Embryonic facial prominence (tissue), 1 donor: ENCODE results near the gene MRPL10.

Source experiments
- DNase-seq: peaks from one replicate; pipeline ENCODE4 v3.0.0-alpha.2; 2016; ENCODE audit errors: extremely low spot score

Gene MRPL10

DNA sequence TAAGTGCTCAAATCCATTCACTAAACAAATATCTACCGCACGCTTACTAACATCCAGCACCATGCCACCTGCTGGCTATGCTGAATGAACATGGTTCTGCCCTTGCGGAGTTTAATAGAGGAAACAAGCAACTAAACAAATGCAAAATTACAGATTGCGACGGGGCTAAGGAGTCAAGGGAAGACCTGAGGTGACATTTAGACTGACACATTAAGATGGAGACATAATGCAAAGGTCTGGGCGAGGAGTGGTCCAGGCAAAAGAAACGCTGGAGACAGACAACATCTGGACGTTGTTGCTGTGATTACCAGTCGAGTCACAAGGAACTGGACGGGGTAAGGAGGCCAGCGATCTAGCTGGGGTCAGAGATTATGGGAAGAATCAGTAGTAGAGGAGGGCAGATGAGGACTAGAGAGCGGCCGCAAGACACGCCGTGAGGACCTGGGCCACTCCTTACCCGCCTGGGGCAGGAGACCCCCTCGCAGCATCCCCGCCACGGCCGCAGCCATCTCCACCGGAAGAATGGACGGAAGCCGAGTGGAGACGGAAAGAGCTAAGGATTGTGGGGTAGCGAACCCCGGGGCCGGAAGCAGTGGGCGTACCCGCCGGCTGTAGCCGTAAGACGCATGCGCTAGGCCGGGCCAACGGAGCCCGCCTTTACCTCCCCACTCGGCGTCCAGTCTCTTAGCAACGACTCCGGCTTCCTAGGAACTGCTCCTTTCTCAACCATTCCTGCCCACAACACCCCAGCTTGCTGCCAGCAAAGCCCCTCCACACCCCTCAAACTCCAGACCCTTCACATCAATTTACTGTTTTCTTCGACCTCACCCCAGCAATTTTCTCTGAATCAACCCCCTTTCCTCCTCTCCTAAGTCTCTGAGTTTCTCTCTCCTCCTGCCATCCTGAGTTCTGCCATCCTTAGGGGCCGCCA lies at the start of gene MRPL10, which contains the start of gene LRRC46:
MRPL10 (minus strand) TSS at position 539 of the 931 bp plus-strand sequence; CDS start at position 509, 30 bp downstream.
LRRC46 (plus strand) TSS at position 668 of the 931 bp plus-strand sequence. CDS start 320 bp downstream, outside the sequence.
- DNase-seq: peak; percentile 92

DNA sequence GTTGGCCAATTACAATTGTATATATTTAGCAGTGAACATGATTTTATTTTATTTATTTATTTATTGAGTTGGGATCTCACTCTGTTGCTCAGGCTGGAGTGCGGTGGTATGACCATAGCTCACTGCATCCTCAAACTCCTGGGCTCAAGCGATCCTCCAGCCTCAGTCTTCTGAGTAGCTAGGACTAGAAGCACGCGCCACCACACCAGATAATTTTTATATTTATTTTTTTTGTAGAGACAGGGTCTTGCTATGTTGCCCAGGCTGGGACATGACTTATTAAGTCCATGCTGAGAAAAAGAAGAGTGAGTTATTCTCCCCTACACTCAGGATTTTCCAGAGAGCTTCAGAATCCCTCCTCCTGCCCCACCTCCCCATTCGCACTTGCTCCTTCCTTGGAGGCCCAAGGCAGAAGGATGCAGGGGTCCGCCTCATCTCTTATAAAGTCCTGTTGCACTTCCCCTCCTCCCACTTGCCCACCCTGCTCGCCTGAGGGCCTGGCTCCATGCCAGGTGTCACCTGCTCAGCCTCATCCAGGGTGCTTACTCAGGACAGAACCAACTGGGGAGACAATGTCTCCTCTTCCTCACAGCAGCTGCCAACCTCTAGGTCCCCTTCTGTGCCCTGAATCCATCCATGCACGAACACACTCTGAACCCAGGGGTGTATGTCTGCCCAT lies 48.6 kb upstream of the MRPL10 start:
- DNase-seq: no peak

DNA sequence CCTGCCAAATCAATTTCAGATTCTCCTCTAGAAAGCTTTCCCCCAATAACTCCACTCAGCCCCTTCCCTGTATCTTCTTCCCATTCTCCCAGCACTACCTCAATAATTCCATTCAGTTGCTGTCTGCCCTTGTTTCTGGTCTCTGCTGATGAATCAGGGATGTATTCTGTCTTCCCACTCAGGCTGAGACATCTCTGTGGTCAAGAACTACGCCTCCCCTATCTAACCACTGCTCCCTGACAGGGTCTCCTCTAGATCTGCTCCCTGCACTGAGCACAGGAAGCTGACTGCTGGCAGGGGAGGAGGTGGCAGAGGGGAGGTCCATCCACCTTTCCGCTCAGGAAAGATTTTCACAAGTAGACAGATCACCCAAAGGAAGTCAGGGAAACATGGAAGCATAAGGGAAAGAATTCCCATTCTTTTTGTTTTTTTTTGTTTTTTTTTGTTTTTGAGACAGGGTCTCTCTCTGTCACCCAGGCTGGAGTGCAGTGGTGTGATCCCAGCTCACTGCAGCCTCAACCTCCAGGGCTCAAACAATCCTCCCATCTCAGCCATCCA lies 47.8 kb upstream of the MRPL10 start:
- no peak for DNase-seq

DNA sequence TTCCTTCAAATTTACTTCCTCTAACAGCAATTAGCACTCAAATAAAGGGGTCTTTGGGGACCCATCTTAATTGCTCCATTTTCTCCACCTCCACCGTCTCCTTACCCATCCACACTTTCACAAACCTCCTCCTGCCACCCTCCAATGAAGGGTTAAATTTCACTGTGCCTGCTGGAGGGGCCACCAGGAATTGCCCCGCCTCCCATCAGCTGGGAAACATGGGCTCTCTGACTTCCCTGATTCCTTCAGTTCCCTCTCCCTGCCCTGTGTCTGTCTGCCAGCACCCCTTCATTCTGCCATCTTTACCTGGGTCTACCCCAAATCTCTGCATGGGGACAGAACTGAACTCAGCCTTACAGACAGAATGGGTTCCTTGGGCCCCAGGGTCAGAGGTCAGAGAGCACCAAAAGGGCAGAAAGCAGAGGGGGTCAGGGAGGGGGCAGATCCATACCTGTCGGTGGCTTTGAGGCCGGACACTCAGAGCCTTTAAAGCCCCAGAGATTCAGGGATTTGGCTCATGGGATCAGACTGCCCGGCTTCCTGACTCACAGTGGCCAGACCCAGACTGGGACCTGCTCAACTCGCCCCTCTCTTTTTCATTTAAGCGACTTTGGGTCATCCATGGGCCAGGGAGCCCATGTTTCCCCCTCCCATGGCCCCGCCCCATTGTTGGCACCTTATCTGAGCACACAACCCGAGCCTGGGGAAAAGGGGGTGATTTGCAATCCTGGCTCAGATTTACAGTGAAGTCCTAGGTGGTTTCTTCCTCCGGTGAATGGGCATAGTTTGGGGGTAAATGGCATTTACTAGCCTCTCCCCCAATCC lies 47.1 kb upstream of the MRPL10 start:
- no peak for DNase-seq

DNA sequence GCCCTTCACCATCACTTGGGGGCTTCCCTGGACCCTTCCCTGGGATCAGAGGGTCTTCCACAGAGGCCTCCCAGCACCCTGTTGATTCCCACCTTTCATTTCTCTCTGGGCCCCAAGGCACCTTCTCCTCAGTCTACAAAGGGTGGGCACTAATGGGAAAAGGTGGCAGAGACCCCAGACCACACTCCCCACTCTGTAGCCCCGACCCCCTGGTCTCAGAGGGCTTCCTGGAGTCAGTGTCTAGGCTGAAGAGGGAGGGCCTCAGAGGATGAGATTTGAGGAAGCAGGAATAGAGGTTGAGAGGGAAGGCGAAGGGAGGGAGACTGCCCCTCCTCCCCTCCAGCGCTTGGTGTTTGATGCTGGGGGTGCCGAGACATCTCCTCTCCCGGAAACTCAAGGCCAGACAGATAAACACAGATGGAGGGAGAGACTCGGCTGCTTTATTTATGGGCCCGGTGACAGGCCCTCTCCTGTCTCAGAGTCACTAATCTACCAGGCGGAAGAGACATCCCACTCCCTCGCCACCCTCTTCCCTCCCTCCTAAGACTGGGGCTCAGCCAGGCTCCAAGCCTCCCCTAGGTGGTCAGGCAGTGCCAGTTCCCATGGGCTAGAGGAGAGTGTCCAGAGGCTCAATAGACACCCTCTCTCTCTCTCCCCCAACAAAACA lies 46.2 kb upstream of the MRPL10 start:
- DNase-seq: no peak

DNA sequence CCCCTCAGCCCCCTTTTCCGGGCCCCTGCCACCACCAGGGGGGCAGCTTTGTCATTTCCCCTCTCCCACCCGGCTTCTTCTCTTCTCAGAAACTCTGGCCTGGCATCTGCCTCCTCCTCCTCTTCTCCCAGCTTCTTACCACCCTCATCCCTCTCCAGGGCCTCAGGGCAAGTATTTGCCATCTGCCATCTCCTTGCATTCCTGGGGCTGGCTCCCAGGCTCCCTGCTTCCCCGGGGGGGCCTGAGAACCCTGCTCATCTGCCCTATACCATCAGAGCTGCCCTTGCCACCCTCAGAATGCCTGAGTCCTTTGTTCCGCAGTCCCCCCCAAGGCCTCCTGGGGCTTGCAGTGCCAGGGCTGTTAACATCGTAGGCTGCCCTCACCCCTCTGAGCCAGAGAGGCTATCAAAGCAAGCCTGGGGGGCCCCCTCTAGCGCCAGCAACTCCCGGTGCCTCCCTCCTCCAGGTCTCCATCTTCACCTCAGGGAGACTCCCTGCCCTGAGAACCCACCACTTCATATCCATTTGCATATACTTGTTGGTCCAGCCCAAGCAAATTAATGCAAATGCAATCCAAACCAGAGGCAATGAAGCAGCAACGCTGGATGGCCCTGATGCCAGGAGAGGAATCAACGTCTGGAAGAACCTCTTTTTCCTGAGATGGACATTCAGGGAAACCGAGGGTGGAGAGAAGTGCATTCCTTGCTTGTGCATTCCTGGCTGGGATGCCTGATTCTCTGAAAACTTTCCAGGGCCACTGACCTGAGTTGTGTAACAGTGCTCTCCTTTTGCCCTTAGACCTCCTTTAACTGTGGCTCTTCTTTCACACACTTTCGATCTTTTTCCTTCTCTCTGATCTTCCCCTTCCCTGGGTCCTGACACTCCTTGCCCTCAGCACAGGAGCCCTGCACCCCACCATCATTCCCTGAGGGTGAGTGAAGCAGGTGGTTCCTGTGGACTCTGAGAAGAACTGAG lies 44.0 kb upstream of the MRPL10 start:
- no peak for DNase-seq

DNA sequence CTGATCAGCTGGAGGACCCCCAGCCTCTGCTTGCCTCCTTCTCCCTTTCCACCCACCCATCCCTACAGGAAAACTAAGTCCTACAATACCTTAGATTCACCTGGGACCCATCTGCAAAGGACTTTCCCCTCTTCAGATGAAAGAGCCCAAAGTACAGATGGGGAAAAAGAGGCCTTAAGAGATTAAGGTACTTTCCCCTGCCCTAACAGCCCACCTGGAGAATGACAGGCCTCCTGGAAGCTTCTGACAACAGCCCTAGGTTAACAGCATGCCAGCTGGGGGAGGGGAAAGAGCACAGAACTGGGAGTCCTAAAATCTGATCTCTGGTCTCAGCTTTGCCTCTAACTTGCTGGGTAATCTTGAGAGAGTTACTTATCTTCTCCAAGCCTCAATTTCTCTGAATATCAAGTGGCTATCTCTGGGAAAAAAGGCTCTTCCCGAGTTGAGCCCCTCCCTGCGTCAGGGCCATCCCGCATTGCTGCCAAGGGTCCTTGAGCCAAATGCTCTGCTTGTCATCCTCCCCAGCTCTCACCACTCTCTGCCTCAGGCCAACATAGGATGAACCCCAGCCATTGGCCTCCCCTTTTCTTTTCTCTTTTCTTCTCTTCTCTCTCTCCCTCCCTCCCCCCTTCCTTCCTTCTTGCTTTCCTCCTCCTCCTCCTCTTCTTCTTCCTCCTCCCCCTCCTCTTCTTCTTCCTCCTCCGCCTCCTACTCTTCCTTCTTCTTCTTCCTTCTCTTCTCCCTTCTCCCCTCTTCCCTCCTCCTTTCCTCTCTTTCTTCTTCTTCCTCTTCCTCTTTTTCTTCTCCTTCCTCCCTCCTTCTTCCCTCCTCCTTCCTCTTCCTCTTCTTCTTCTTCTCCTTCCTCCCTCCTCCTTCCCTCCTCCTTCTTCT lies 42.1 kb upstream of the MRPL10 start:
- DNase-seq: no peak

GRCh38 chr17:47872651-47873161 lies 41.4 kb upstream of the MRPL10 start:
- DNase-seq: no peak

- no peak for DNase-seq
Observed at GRCh38 chr17:47872019-47872650, 40.8 kb upstream of the MRPL10 start.

GRCh38 chr17:47871048-47871447 lies 39.7 kb upstream of the MRPL10 start:
- no peak for DNase-seq

DNA sequence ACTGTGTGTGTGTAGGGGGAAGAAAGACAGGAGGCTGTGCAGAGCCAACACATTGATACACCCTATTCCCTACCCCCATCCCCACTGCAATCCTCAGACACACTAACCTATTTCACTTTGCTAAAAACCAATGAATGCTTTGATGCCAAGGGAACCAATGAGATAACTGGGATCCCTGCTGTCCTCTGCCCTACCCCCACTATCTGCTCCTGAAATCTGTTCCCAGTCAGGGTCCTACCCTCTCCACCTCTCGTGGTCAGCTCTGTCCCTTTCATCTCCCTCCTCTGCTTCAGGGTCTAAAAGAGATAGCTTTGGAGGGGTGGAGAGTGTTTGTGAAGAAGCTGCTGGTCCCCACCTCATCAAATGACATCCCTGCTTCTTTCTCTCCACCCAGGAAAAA lies 38.7 kb upstream of the MRPL10 start:
- no peak for DNase-seq

DNA sequence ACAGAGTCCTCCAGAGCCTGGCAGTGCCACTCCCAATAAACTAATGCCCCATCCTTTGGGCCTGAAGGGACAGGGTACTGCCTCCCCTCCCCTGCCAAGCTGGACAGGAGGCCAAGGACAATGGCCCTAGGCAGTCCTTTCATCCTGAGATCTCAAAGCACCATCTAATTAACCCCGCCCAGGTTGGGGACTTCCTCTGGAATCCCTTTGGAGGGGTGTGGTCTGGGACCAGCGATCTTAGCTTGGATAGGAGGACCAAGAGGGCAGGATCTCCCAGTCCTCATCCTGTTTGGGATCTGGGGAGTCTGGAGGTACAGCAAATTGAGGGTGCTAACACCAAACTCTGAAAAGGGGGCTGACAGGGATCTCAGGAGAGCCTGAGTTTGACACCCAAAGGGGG lies 37.8 kb upstream of the MRPL10 start:
- DNase-seq: no peak

DNA sequence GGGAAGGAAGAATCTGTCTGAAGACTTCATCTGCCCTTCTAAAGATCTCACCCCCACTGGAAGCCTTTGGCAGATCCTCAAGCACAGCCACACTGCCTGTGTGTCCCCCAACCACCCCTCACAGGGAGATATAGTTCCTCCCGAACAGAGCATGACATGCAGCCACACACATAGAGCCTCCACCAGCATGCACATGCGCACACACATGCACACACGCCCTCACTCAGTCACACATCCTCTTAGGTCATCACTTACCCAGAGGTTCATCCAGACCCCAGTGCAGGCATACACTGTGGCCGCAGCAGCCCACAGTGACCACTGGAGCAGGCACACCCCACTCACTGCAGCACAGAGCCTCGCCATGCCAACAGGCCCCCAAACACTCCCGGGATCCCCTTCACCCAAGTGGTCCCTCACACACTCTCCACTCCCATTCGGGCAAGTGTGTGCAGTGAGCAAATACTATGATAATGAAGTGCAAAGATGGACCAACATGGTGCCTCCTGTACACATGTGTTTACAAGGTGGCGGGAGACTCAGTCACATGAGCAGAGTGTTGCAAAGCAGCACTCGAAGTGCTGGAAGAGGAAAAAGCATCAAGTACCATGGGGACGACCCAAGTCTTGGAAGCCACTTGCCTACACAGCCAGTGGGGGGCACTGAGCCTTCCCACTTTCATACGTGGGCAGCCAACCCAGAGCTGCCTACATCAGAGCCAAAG lies 36.6 kb upstream of the MRPL10 start:
- no peak for DNase-seq

DNA sequence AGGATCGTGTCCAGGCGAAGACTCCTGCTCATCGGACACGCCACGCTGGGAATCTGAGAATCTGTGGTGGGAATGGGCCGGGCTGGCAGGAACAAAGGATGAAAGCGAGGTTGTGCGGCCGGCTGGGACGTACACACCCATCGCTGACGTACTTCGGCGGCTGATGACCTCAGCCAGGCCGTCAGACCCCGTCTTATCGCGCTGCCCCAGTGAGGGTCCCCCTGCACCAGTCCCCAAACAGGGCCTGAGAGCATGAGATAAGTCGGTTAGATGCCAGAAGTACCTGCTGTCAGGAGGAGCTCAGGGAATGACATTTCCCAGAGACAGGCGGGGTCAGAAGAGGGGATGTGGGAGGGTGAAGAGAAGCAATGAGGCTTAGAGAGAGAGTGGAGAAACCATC lies 35.6 kb upstream of the MRPL10 start:
- DNase-seq: no peak

DNA sequence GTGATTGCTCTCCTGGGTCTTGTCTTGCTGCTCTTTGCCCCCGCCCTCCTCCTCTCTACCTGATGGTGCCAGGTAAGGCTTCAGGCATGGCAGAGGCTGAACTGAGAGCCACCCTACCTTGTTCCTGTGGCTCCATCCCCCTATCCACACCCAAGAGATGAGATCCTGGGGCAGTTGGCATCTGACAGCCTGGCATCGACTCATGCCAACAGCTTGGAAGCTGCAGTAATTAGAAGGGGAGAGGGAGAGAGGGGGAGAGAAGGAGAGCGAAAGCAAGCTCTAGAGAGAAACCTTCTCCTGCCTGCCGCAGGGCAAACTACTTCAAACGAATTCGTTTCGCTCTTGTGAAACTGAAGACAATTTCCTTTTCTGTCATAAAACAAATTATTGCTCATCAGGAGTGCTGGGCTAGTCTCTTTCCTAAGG lies 33.5 kb upstream of the MRPL10 start:
- DNase-seq: no peak

- DNase-seq: no peak
Observed at GRCh38 chr17:47862621-47863440, 31.5 kb upstream of the MRPL10 start.

DNA sequence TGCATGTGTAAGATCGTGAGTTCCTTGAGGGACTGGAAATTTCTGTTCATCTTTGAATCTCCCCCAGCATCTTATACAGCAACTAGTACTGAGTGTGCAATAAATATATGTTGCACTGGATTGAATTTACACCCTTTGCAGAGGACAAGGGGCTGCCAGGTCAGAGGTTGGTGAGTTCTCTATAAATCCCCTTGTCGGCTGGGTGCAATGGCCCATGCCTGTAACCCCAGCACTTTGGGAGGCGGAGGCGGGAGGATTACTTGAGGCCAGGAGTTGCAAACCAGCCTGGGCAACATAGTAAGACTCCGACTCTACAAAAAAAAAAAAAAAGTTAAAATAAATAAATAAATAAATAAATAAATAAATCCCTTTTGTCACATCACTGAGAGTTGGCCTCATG lies 29.0 kb upstream of the MRPL10 start:
- no peak for DNase-seq
